WTC11 (cell line): ENCODE results near the gene EGR4. TPM values are rescaled to one million over a fixed set of nuclear protein-coding genes. Genes with fewer than 3 reads are reported as not detected.

Source experiments
- ATAC-seq: fragments of 200-7000 bp; cut with Tn5 transposase; 2 replicates; pipeline ENCODE4 v1.10.0; 2021; ENCODE audit warnings: mild to moderate bottlenecking, moderate library complexity
- CTCF ChIA-PET: fragments of 300-600 bp; sonication (Branson Sonifier 250); formaldehyde crosslinking; loops from one replicate; lab custom pipeline; 2021; ENCODE audit warnings: antibody characterized with exemption; lab: Charles Lee
- POLR2A ChIA-PET: fragments of 350-600 bp; sonication (Branson Sonifier 250); formaldehyde crosslinking; loops from one replicate; lab custom pipeline; 2021; ENCODE audit warnings: antibody characterized with exemption; lab: Charles Lee
- DNase-seq: peaks from one replicate; pipeline ENCODE4 v3.0.0; 2021; ENCODE audit warnings: low spot score
- H3K27ac Mint-ChIP-seq: 2 replicates; pipeline ENCODE4 v1.8.0; 2021; ENCODE audit warnings: mixed read lengths
- H3K27me3 Mint-ChIP-seq: 2 replicates; pipeline ENCODE4 v1.8.0; 2021; ENCODE audit warnings: low read depth, mild to moderate bottlenecking, moderate library complexity, mixed read lengths
- H3K36me3 Mint-ChIP-seq: 2 replicates; pipeline ENCODE4 v1.8.0; 2021; ENCODE audit warnings: mixed read lengths
- H3K4me1 Mint-ChIP-seq: 2 replicates; pipeline ENCODE4 v1.8.0; 2022; ENCODE audit warnings: mixed read lengths
- H3K4me3 Mint-ChIP-seq: 2 replicates; pipeline ENCODE4 v1.8.0; 2021; ENCODE audit warnings: mild to moderate bottlenecking, moderate library complexity, mixed read lengths
- H3K9me3 Mint-ChIP-seq: 2 replicates; pipeline ENCODE4 v1.8.0; 2021; ENCODE audit warnings: mixed read lengths
- ATF1 ChIP-seq: sonication (generic); formaldehyde crosslinking; IDR thresholded peaks from 2 replicates; pipeline ENCODE4 v1.8.1; 2023; ENCODE audit warnings: mild to moderate bottlenecking, moderate library complexity, missing genetic modification reagents
- CTCF ChIP-seq: fragments of 200-600 bp; IDR thresholded peaks from 2 replicates; pipeline ENCODE4 v1.8.0; 2022; ENCODE audit warnings: antibody characterized with exemption
- FOXP1 ChIP-seq: sonication (generic); formaldehyde crosslinking; IDR thresholded peaks from 2 replicates; pipeline ENCODE4 v1.8.0; 2022; ENCODE audit warnings: missing genetic modification reagents, mild to moderate bottlenecking, moderate library complexity, borderline replicate concordance
- MXD4 ChIP-seq: fragments of 250-450 bp; sonication (Bioruptor Pico); IDR thresholded peaks from 2 replicates; pipeline ENCODE4 v1.8.0; 2021; ENCODE audit warnings: mild to moderate bottlenecking, moderate library complexity, borderline replicate concordance
- MYBL2 ChIP-seq: sonication (generic); formaldehyde crosslinking; IDR thresholded peaks from 2 replicates; pipeline ENCODE4 v1.8.1; 2023; ENCODE audit warnings: mild to moderate bottlenecking, moderate library complexity, missing genetic modification reagents
- NFATC4 ChIP-seq: fragments of 250-450 bp; sonication (Bioruptor Pico); IDR thresholded peaks from 2 replicates; pipeline ENCODE4 v1.9.0; 2021; ENCODE audit warnings: mild to moderate bottlenecking
- SMAD3 ChIP-seq: sonication (generic); formaldehyde crosslinking; IDR thresholded peaks from 2 replicates; pipeline ENCODE4 v1.8.0; 2022; ENCODE audit warnings: missing genetic modification reagents, mild to moderate bottlenecking, borderline replicate concordance
- SOX15 ChIP-seq: fragments of 250-450 bp; sonication (Bioruptor Pico); IDR thresholded peaks from 2 replicates; pipeline ENCODE4 v1.9.0; 2021; ENCODE audit warnings: mild to moderate bottlenecking
- TEAD1 ChIP-seq: sonication (generic); formaldehyde crosslinking; IDR thresholded peaks from 2 replicates; pipeline ENCODE4 v1.8.0; 2022; ENCODE audit warnings: mild to moderate bottlenecking, missing genetic modification reagents
- ZNF138 ChIP-seq: sonication (generic); formaldehyde crosslinking; conservative IDR thresholded peaks from 2 replicates; pipeline ENCODE4 v1.8.1; 2022; ENCODE audit warnings: mild to moderate bottlenecking, moderate library complexity, missing genetic modification reagents
- total RNA-seq: library from RNA; stranded (reverse); gene quantifications from 3 replicates; pipeline ENCODE4 v1.2.3, GENCODE V29; 2021
- TF ChIP-seq, protein P1 (sequence below): sonication (generic); formaldehyde crosslinking; IDR thresholded peaks from 2 replicates; pipeline ENCODE4 v1.8.1; 2022; ENCODE audit warnings: low read depth, mild to moderate bottlenecking, moderate library complexity, missing genetic modification reagents, borderline replicate concordance
- TF ChIP-seq, protein P2 (sequence below): sonication (generic); formaldehyde crosslinking; conservative IDR thresholded peaks from 2 replicates; pipeline ENCODE4 v1.8.1; 2023; ENCODE audit warnings: mild to moderate bottlenecking, low read depth, missing genetic modification reagents, moderate library complexity

EGR4 gene
- total RNA-seq, 1 experiment from 2014 or later, result 0.13 TPM

- CTCF ChIA-PET, result interaction anchor here (1.0 kb wide), 1 partner anchor 27 kb away, joined by 5 read pairs; no protein-coding TSS in a partner anchor
- H3K36me3 Mint-ChIP-seq, result no peaks in the 10 kb centered on the region
- POLR2A ChIA-PET, result no interaction called here
- no peak overlapping the region for H3K27ac Mint-ChIP-seq
- TF ChIP-seq SOX15 (no peak), FOXP1 (CRISPR knock-in tag) (no peak), ZNF138 (CRISPR knock-in tag) (no peak)
- no peak overlapping the region for H3K4me3 Mint-ChIP-seq
- peaks cover 10% of the 10 kb centered on the region for H3K9me3 Mint-ChIP-seq
- H3K4me1 Mint-ChIP-seq, result no peaks in the 10 kb centered on the region
- ATAC-seq (no peak), DNase-seq (no peak)
- peaks cover 9% of the 10 kb centered on the region; the same call in 1 of the 2 replicates for H3K27me3 Mint-ChIP-seq
Observed at GRCh38 chr2:73333564-73333963, 40.2 kb upstream of the EGR4 start.

DNA sequence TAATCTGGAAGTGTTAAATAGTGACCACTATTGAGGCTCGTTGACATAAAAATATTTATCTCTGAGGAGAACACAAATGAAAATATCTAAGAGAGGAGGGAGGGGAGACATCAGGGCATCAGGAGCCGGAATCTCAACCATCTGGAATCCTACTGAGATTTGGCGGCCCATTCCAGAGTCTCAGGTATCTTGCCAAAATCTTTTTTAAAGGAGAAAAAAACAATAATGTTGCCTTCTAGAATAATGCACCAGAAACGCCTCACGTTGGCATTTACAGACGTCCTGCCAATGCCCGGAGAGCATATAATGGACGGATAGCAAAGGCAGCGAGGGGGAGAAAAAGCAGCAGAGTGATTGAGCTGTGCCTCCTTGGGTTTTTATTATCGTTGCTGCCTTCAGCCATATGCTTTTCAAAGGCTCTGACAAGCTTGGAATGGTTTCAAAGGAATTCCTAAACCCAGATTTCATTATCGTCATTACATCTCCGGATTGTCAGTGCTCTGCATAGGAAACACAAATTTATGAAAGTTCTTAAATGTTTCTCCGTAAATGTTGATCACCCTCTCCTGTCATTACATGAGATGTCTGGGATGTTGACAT is 30.9 kb upstream of the EGR4 start:
- no peak overlapping the region for H3K27ac Mint-ChIP-seq
- H3K9me3 Mint-ChIP-seq, result peaks cover 12% of the 10 kb centered on the region
- DNase-seq (no peak), ATAC-seq (no peak)
- CTCF ChIA-PET, result interaction anchor here (0.8 kb wide), 1 partner anchor 32 kb away, joined by 4 read pairs; no protein-coding TSS in a partner anchor
- H3K27me3 Mint-ChIP-seq, result peaks cover 29% of the 10 kb centered on the region
- peaks cover 5% of the 10 kb centered on the region; the same call in 1 of the 2 replicates for H3K4me1 Mint-ChIP-seq
- H3K36me3 Mint-ChIP-seq, result no peaks in the 10 kb centered on the region
- TF ChIP-seq MXD4 (CRISPR knock-in tag), result no peak
- no peak for TF ChIP-seq MYBL2 (CRISPR knock-in tag)
- TF ChIP-seq CTCF, result no peak
- TF ChIP-seq, all 79 proteins: peak for 0
- POLR2A ChIA-PET, result no interaction called here
- no peak overlapping the region for H3K4me3 Mint-ChIP-seq

GRCh38 chr2:73323551-73323950 is 30.2 kb upstream of the EGR4 start:
- peaks cover 5% of the 10 kb centered on the region for H3K9me3 Mint-ChIP-seq

DNA sequence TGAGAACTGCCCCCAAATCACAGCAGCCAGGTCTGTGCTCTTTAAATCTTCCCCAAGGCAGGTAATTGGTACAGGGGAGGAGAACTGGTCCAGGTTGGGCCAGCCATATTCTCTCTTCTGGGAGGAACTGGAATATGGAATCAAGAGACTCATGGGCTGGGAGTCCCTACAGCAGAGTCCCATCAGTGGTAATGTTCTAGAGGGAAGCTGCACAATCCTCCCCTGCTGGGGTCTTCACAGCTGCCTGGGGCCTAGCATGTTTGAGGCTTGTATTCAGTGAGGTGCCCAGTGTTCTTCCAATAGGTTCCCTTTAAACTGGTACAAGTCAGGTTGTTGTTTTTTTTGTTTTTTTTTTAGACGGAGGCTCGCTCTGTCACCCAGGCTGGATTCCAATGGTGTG is 21.1 kb upstream of the EGR4 start:
- Mint-ChIP-seq H3K9me3 (no peaks in the 10 kb centered on the region), H3K36me3 (no peaks in the 10 kb centered on the region), H3K27ac (no peak overlapping the region), H3K4me3 (no peak overlapping the region), H3K4me1 (no peaks in the 10 kb centered on the region), H3K27me3 (peaks cover 23% of the 10 kb centered on the region)
- DNase-seq (no peak), ATAC-seq (no peak)
- TF ChIP-seq TEAD1 (CRISPR knock-in tag) (no peak), NFATC4 (CRISPR knock-in tag) (no peak), MYBL2 (CRISPR knock-in tag) (no peak), ATF1 (no peak), SMAD3 (no peak)
- TF ChIP-seq, protein P1, sequence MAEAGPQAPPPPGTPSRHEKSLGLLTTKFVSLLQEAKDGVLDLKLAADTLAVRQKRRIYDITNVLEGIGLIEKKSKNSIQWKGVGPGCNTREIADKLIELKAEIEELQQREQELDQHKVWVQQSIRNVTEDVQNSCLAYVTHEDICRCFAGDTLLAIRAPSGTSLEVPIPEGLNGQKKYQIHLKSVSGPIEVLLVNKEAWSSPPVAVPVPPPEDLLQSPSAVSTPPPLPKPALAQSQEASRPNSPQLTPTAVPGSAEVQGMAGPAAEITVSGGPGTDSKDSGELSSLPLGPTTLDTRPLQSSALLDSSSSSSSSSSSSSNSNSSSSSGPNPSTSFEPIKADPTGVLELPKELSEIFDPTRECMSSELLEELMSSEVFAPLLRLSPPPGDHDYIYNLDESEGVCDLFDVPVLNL (CRISPR knock-in tag), result no peak
- TF ChIP-seq, protein P2, sequence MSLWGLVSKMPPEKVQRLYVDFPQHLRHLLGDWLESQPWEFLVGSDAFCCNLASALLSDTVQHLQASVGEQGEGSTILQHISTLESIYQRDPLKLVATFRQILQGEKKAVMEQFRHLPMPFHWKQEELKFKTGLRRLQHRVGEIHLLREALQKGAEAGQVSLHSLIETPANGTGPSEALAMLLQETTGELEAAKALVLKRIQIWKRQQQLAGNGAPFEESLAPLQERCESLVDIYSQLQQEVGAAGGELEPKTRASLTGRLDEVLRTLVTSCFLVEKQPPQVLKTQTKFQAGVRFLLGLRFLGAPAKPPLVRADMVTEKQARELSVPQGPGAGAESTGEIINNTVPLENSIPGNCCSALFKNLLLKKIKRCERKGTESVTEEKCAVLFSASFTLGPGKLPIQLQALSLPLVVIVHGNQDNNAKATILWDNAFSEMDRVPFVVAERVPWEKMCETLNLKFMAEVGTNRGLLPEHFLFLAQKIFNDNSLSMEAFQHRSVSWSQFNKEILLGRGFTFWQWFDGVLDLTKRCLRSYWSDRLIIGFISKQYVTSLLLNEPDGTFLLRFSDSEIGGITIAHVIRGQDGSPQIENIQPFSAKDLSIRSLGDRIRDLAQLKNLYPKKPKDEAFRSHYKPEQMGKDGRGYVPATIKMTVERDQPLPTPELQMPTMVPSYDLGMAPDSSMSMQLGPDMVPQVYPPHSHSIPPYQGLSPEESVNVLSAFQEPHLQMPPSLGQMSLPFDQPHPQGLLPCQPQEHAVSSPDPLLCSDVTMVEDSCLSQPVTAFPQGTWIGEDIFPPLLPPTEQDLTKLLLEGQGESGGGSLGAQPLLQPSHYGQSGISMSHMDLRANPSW (CRISPR knock-in tag), result no peak
- CTCF ChIA-PET, result no interaction called here
- POLR2A ChIA-PET, result no interaction called here

More at GRCh38 chr2:73323551-73323950, 30.2 kb upstream of the EGR4 start:
- ATAC-seq (no peak; the same call in 1 of the 2 replicates), DNase-seq (no peak)
- Mint-ChIP-seq H3K36me3 (no peaks in the 10 kb centered on the region), H3K27me3 (peaks cover 32% of the 10 kb centered on the region), H3K4me1 (peaks cover 5% of the 10 kb centered on the region; the same call in 1 of the 2 replicates), H3K4me3 (no peak overlapping the region), H3K27ac (no peak overlapping the region)
- POLR2A ChIA-PET, result no interaction called here
- CTCF ChIA-PET, result interaction anchor here (0.8 kb wide), 1 partner anchor 32 kb away, joined by 4 read pairs; no protein-coding TSS in a partner anchor
- TF ChIP-seq, protein P1 (CRISPR knock-in tag), result no peak
